Astrocyte of the spinal cord (primary cell): ENCODE measurements around the gene PRKAG3.

Experiments
- DNase-seq: peaks from one replicate; pipeline ENCODE4 v3.0.0; 2011; ENCODE audit warnings: low read depth, low spot score
- H3K4me3 ChIP-seq: 2 replicates; pipeline ENCODE4 v1.5.1; 2011; ENCODE audit warnings: low read depth, mild to moderate bottlenecking, low read length, moderate library complexity
- CTCF ChIP-seq: IDR thresholded peaks from 2 replicates; pipeline ENCODE4 v1.5.1; 2012; ENCODE audit warnings: low read depth, mild to moderate bottlenecking, low read length, inconsistent platforms
- in situ Hi-C: cut with HindIII; loops from 2 replicates; pipeline ENCODE4 v1.10.0; 2017; ENCODE audit warnings: low sequenced_read_pairs

Gene PRKAG3

DNA sequence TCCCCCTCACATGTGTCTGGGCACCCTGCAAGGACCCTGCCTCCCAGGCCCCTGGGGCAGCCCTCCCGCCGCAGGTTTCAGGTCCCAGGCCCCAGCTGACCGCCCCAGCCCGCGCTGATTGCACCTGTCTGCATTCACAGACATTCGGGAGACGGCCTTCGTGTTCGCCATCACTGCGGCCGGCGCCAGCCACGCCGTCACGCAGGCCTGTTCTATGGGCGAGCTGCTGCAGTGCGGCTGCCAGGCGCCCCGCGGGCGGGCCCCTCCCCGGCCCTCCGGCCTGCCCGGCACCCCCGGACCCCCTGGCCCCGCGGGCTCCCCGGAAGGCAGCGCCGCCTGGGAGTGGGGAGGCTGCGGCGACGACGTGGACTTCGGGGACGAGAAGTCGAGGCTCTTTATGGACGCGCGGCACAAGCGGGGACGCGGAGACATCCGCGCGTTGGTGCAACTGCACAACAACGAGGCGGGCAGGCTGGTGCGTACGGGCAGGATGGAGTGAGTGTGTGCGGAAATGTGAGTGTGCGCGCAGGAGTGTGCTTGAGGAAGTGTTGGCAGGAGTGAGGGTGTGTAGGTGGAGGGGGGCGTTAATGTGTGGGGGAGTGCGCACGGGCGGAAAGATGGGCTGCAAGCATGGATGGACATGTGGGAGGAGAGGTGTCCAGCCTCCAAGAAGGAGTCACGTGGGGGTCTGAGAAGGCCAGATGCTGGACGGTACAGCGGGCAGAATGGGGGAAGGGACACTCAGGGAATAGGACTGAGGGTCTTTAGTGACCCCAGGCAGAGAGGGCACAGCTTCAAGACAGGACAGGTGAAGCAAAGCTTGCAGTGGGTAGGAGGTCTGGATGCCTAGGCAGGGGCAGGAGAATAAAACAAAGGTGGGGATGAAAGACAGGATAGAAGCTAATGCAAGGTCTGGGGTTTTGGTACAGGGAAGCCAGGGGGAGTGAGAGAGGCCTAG is 40.0 kb upstream of the PRKAG3 start:
- H3K4me3 ChIP-seq, result no peak overlapping the region
- no peak for TF ChIP-seq CTCF
- in situ Hi-C loops, result no loop called here
- no peak for DNase-seq

DNA sequence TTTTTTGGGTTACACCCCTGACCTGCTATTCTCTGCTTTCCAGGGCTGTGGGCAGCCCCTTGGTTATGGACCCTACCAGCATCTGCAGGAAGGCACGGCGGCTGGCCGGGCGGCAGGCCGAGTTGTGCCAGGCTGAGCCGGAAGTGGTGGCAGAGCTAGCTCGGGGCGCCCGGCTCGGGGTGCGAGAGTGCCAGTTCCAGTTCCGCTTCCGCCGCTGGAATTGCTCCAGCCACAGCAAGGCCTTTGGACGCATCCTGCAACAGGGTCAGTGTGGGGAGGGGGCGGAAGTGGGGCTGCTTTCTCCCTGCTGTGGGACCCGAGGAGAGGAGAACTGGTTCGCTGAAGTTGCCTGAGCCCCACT is 39.4 kb upstream of the PRKAG3 start:
- no peak overlapping the region for H3K4me3 ChIP-seq
- in situ Hi-C loops, result no loop called here
- no peak for DNase-seq
- TF ChIP-seq CTCF, result no peak

- in situ Hi-C loops, result no loop called here
- DNase-seq, result no peak
- TF ChIP-seq CTCF, result no peak
- no peak overlapping the region for H3K4me3 ChIP-seq
Observed at GRCh38 chr2:218869064-218869463, 37.5 kb upstream of the PRKAG3 start.

- in situ Hi-C loops, result no loop called here
- no peak overlapping the region for H3K4me3 ChIP-seq
- DNase-seq, result no peak
- no peak for TF ChIP-seq CTCF
Observed at GRCh38 chr2:218867900-218868299, 36.3 kb upstream of the PRKAG3 start.

- TF ChIP-seq CTCF, result no peak
- H3K4me3 ChIP-seq, result no peak overlapping the region
- DNase-seq, result no peak
- in situ Hi-C loops, result no loop called here
Observed at GRCh38 chr2:218865999-218866398, 34.4 kb upstream of the PRKAG3 start.

GRCh38 chr2:218865396-218865795 is 33.8 kb upstream of the PRKAG3 start:
- DNase-seq, result no peak
- in situ Hi-C loops, result no loop called here
- no peak overlapping the region for H3K4me3 ChIP-seq
- TF ChIP-seq CTCF, result no peak
